DOHH2 (cell line): ENCODE measurements around the gene RASA3.

Experiments
- CTCF ChIP-seq: fragments of 200-600 bp; sonication (generic); IDR thresholded peaks from one replicate; pipeline ENCODE4 v1.5.1; 2014; ENCODE audit warnings: antibody characterized with exemption, mild to moderate bottlenecking, low read depth, low read length; ENCODE audit not compliant: poor library complexity, severe bottlenecking
- EZH2phosphoT487 ChIP-seq: fragments of 200-600 bp; sonication (generic); IDR thresholded peaks from 2 replicates; pipeline ENCODE4 v1.6.1; 2017; ENCODE audit warnings: borderline replicate concordance, mild to moderate bottlenecking, antibody characterized with exemption, low read length, moderate library complexity, mixed read lengths

- TF ChIP-seq CTCF (no peak), EZH2phosphoT487 (no peak)
Observed at GRCh38 chr13:114092468-114092867, 40.0 kb downstream of the RASA3 start.
